CD8-positive, alpha-beta memory T cell (primary cell): ENCODE results near the gene IQCE. TPM values are rescaled to one million over a fixed set of nuclear protein-coding genes. Genes with fewer than 3 reads are reported as not detected.
"Not testable (repeated sequence)": the region's sequence is repeated elsewhere in the genome, so short reads cannot be mapped to it uniquely, and the experiment has no call there.

Experiments used
- CTCF ChIA-PET: fragments of 350-600 bp; sonication (Branson Sonifier 250); formaldehyde crosslinking; loops from one replicate; lab custom pipeline; 2021; ENCODE audit warnings: antibody characterized with exemption; lab: Charles Lee
- POLR2A ChIA-PET: fragments of 350-600 bp; sonication (Branson Sonifier 250); formaldehyde crosslinking; loops from one replicate; lab custom pipeline; 2021; ENCODE audit warnings: antibody characterized with exemption; lab: Charles Lee
- DNase-seq, 5 donors: peaks; one replicate each; pipeline versions ENCODE4 v3.0.0 to v3.0.0-alpha.2; 2020 to 2022; ENCODE audit warnings: mixed read lengths in 1 of 5
- H3K27ac ChIP-seq: one replicate; pipeline ENCODE4 v1.7.0; 2013; ENCODE audit warnings: low read depth, mild to moderate bottlenecking, low read length, moderate library complexity
- H3K27me3 ChIP-seq: 2 replicates; pipeline ENCODE4 v1.7.0; 2013; ENCODE audit warnings: low read length, mild to moderate bottlenecking; ENCODE audit not compliant: insufficient read depth, poor library complexity, severe bottlenecking
- H3K36me3 ChIP-seq: 2 replicates; pipeline ENCODE4 v1.7.0; 2013; ENCODE audit warnings: mild to moderate bottlenecking, low read length, moderate library complexity; ENCODE audit not compliant: insufficient read depth
- H3K4me1 ChIP-seq: 2 replicates; pipeline ENCODE4 v1.7.0; 2013; ENCODE audit warnings: mild to moderate bottlenecking, low read length, moderate library complexity; ENCODE audit not compliant: insufficient read depth
- H3K4me3 ChIP-seq: 2 replicates; pipeline ENCODE4 v1.7.0; 2013; ENCODE audit warnings: mild to moderate bottlenecking, low read length
- H3K9me3 ChIP-seq: 2 replicates; pipeline ENCODE4 v1.7.0; 2013; ENCODE audit warnings: mild to moderate bottlenecking, low read length
- H3K27ac Mint-ChIP-seq, 8 donors: one replicate each; pipeline ENCODE4 v1.8.0; 2020 to 2021; ENCODE audit warnings: mixed read lengths in 8 of 8, mild to moderate bottlenecking in 6 of 8, inconsistent platforms in 3 of 8, moderate library complexity in 3 of 8
- H3K27me3 Mint-ChIP-seq, 2 donors: one replicate each; pipeline ENCODE4 v1.8.0; 2020 to 2021; ENCODE audit warnings: mixed read lengths in 2 of 2, mild to moderate bottlenecking in 1 of 2, moderate library complexity in 1 of 2
- H3K36me3 Mint-ChIP-seq, 3 donors: one replicate each; pipeline ENCODE4 v1.8.0; 2020 to 2021; ENCODE audit warnings: mixed read lengths in 3 of 3, inconsistent platforms in 1 of 3, mild to moderate bottlenecking in 1 of 3
- H3K4me1 Mint-ChIP-seq, 3 donors: one replicate each; pipeline ENCODE4 v1.8.0; 2020 to 2021; ENCODE audit warnings: mixed read lengths in 3 of 3, inconsistent platforms in 1 of 3, mild to moderate bottlenecking in 1 of 3
- H3K4me3 Mint-ChIP-seq, 7 donors: one replicate each; pipeline ENCODE4 v1.8.0; 2020 to 2021; ENCODE audit warnings: mixed read lengths in 7 of 7, mild to moderate bottlenecking in 6 of 7, moderate library complexity in 4 of 7, inconsistent platforms in 2 of 7
- H3K9me3 Mint-ChIP-seq, 5 donors: one replicate each; pipeline ENCODE4 v1.8.0; 2020 to 2022; ENCODE audit warnings: mixed read lengths in 5 of 5, mild to moderate bottlenecking in 3 of 5, moderate library complexity in 2 of 5, inconsistent platforms in 1 of 5
- polyA plus RNA-seq: library from polyadenylated mRNA; unstranded; fragments of 300-500 nt; fragmentation: Illumina TruSeq; gene quantifications from one replicate; pipeline ENCODE4 v1.2.3, GENCODE V29; 2021
- total RNA-seq, 2 experiments: library from RNA; stranded (reverse); gene quantifications; one replicate each; pipeline ENCODE4 v1.2.3, GENCODE V29; 2021

IQCE gene
- total and polyA plus RNA-seq, 3 experiments from 2014 or later = 4.1 to 10.4 (median 9.6) TPM

GRCh38 chr7:2585446-2585845 is 26.7 kb downstream of the IQCE start:
- H3K9me3 ChIP-seq = no peaks in the 10 kb centered on the region

GRCh38 chr7:2586326-2587020 is 27.7 kb downstream of the IQCE start:
- POLR2A ChIA-PET = no interaction called here
- no peak overlapping the region for H3K27ac Mint-ChIP-seq
- H3K27me3 ChIP-seq = no peaks in the 10 kb centered on the region
- DNase-seq = no peak
- CTCF ChIA-PET = no interaction called here
- no peaks in the 10 kb centered on the region for H3K4me1 ChIP-seq
- no peak overlapping the region for H3K27ac ChIP-seq
- H3K4me1 Mint-ChIP-seq = no peaks in the 10 kb centered on the region
- H3K9me3 Mint-ChIP-seq = no peaks in the 10 kb centered on the region
- peaks cover 0 to 15% (median 8%) of the 10 kb centered on the region in 3 donors for H3K36me3 Mint-ChIP-seq
- H3K9me3 ChIP-seq = no peaks in the 10 kb centered on the region
- no peaks in the 10 kb centered on the region for H3K36me3 ChIP-seq
- no peak overlapping the region for H3K4me3 ChIP-seq
- no peak overlapping the region for H3K4me3 Mint-ChIP-seq
- no peaks in the 10 kb centered on the region for H3K27me3 Mint-ChIP-seq

More at GRCh38 chr7:2585446-2585845, 26.7 kb downstream of the IQCE start:
- Histone ChIP-seq H3K36me3 (no peaks in the 10 kb centered on the region), H3K27ac (no peak overlapping the region), H3K27me3 (no peaks in the 10 kb centered on the region), H3K4me1 (no peaks in the 10 kb centered on the region), H3K4me3 (no peak overlapping the region)
- peaks cover 0 to 13% (median 7%) of the 10 kb centered on the region in 3 donors for H3K36me3 Mint-ChIP-seq
- DNase-seq = no peak
- no peak overlapping the region for H3K27ac Mint-ChIP-seq
- H3K4me3 Mint-ChIP-seq = no peak overlapping the region
- no peaks in the 10 kb centered on the region for H3K9me3 Mint-ChIP-seq
- H3K4me1 Mint-ChIP-seq = no peaks in the 10 kb centered on the region
- POLR2A ChIA-PET = no interaction called here
- CTCF ChIA-PET = no interaction called here
- no peaks in the 10 kb centered on the region for H3K27me3 Mint-ChIP-seq

- no peak overlapping the region for H3K27ac Mint-ChIP-seq
- no peaks in the 10 kb centered on the region for H3K27me3 Mint-ChIP-seq
- ChIA-PET CTCF (no interaction called here), POLR2A (no interaction called here)
- no peak for DNase-seq
- no peaks in the 10 kb centered on the region for H3K4me1 Mint-ChIP-seq
- Histone ChIP-seq H3K4me3 (no peak overlapping the region), H3K4me1 (no peaks in the 10 kb centered on the region), H3K9me3 (no peaks in the 10 kb centered on the region), H3K27ac (no peak overlapping the region), H3K27me3 (no peaks in the 10 kb centered on the region), H3K36me3 (no peaks in the 10 kb centered on the region)
- H3K36me3 Mint-ChIP-seq = peaks cover 0 to 18% (median 8%) of the 10 kb centered on the region in 3 donors
- H3K9me3 Mint-ChIP-seq = no peaks in the 10 kb centered on the region
- H3K4me3 Mint-ChIP-seq = no peak overlapping the region
These were observed 28.4 kb downstream of the IQCE start for GRCh38 chr7:2587134-2587533.

- H3K4me1 ChIP-seq = no peaks in the 10 kb centered on the region
- H3K4me3 ChIP-seq = no peak overlapping the region
- no peak overlapping the region for H3K4me3 Mint-ChIP-seq
- H3K27ac Mint-ChIP-seq = no peak overlapping the region
- H3K27ac ChIP-seq = no peak overlapping the region
- H3K9me3 ChIP-seq = no peaks in the 10 kb centered on the region
- CTCF ChIA-PET = interaction anchor here (2.1 kb wide), 1 partner anchor 122 kb away, joined by 4 read pairs; no protein-coding TSS in a partner anchor
- no peaks in the 10 kb centered on the region for H3K27me3 Mint-ChIP-seq
- no peaks in the 10 kb centered on the region for H3K36me3 ChIP-seq
- DNase-seq = no peak
- peaks cover 0 to 23% (median 9%) of the 10 kb centered on the region in 3 donors for H3K36me3 Mint-ChIP-seq
- no peaks in the 10 kb centered on the region for H3K9me3 Mint-ChIP-seq
- H3K4me1 Mint-ChIP-seq = no peaks in the 10 kb centered on the region
- no peaks in the 10 kb centered on the region for H3K27me3 ChIP-seq
- POLR2A ChIA-PET = no interaction called here
These were observed 29.0 kb downstream of the IQCE start for GRCh38 chr7:2587778-2588177.

GRCh38 chr7:2589341-2589740 is 30.6 kb downstream of the IQCE start:
- Mint-ChIP-seq H3K4me3 (no peak overlapping the region), H3K9me3 (no peaks in the 10 kb centered on the region)
- CTCF ChIA-PET = interaction anchor here (2.1 kb wide), 1 partner anchor 120 kb away, joined by 4 read pairs; no protein-coding TSS in a partner anchor

GRCh38 chr7:2589941-2590340 is 31.2 kb downstream of the IQCE start:
- POLR2A ChIA-PET, H3K4me1 Mint-ChIP-seq, H3K27me3 Mint-ChIP-seq, H3K36me3 ChIP-seq, H3K4me1 ChIP-seq, H3K27me3 ChIP-seq, H3K4me3 ChIP-seq, H3K4me3 Mint-ChIP-seq, H3K9me3 Mint-ChIP-seq, DNase-seq, H3K27ac ChIP-seq, CTCF ChIA-PET, H3K9me3 ChIP-seq: not testable (repeated sequence)
- H3K36me3 Mint-ChIP-seq = peaks cover 0 to 33% (median 6%) of the 10 kb centered on the region in 3 donors
- peak overlapping the region in 2 of 8 donors; percentile 17 to 50 for H3K27ac Mint-ChIP-seq

More at GRCh38 chr7:2589341-2589740, 30.6 kb downstream of the IQCE start:
- Histone ChIP-seq H3K27me3 (no peaks in the 10 kb centered on the region), H3K4me1 (no peaks in the 10 kb centered on the region), H3K9me3 (no peaks in the 10 kb centered on the region), H3K4me3 (no peak overlapping the region), H3K36me3 (no peaks in the 10 kb centered on the region), H3K27ac (no peak overlapping the region)
- Mint-ChIP-seq H3K4me1 (no peaks in the 10 kb centered on the region), H3K36me3 (peaks cover 0 to 32% (median 9%) of the 10 kb centered on the region in 3 donors), H3K27ac (no peak overlapping the region), H3K27me3 (no peaks in the 10 kb centered on the region)
- POLR2A ChIA-PET = no interaction called here
- no peak for DNase-seq

GRCh38 chr7:2592375-2592865 is 33.6 kb downstream of the IQCE start:
- Histone ChIP-seq H3K4me1 (no peaks in the 10 kb centered on the region), H3K27me3 (no peaks in the 10 kb centered on the region), H3K36me3 (no peaks in the 10 kb centered on the region), H3K4me3 (no peak overlapping the region), H3K27ac (no peak overlapping the region), H3K9me3 (no peaks in the 10 kb centered on the region)
- H3K27me3 Mint-ChIP-seq = no peaks in the 10 kb centered on the region
- POLR2A ChIA-PET = no interaction called here
- H3K36me3 Mint-ChIP-seq = peaks cover 0 to 42% (median 6%) of the 10 kb centered on the region in 3 donors
- no peaks in the 10 kb centered on the region for H3K4me1 Mint-ChIP-seq
- no peak for DNase-seq
- CTCF ChIA-PET = no interaction called here
- H3K4me3 Mint-ChIP-seq = no peak overlapping the region
- peak overlapping the region in 1 of 8 donors; percentile 68 for H3K27ac Mint-ChIP-seq
- no peaks in the 10 kb centered on the region for H3K9me3 Mint-ChIP-seq

- no peaks in the 10 kb centered on the region for H3K9me3 ChIP-seq
- Mint-ChIP-seq H3K9me3 (no peaks in the 10 kb centered on the region), H3K4me3 (no peak overlapping the region), H3K4me1 (no peaks in the 10 kb centered on the region), H3K27me3 (no peaks in the 10 kb centered on the region), H3K36me3 (peaks cover 0 to 46% (median 6%) of the 10 kb centered on the region in 3 donors), H3K27ac (peak overlapping the region in 1 of 8 donors; percentile 17)
- H3K27me3 ChIP-seq = no peaks in the 10 kb centered on the region
- H3K27ac ChIP-seq = no peak overlapping the region
- no peaks in the 10 kb centered on the region for H3K4me1 ChIP-seq
- ChIA-PET CTCF (no interaction called here), POLR2A (no interaction called here)
- no peak overlapping the region for H3K4me3 ChIP-seq
- DNase-seq = no peak
- no peaks in the 10 kb centered on the region for H3K36me3 ChIP-seq
These were observed 34.4 kb downstream of the IQCE start for GRCh38 chr7:2593036-2593727.
